T1000 (cell line): Measurements from ENCODE around the gene ZNF496.
"Not testable (repeated sequence)": the region's sequence is repeated elsewhere in the genome, so short reads cannot be mapped to it uniquely, and the experiment has no call there.

Experiments used
- DNase-seq: peaks from one replicate; lab custom pipeline; 2025; ENCODE audit warnings: mixed read lengths; lab: John Stamatoyannopoulos, UW

Gene ZNF496

GRCh38 chr1:247331525-247332214 lies at the start of gene ZNF496:
Gene ZNF496, minus strand, starts transcription at chr1:247331867. Its CDS starts 2,289 bp downstream, at chr1:247329578.
- peak; percentile 63 for DNase-seq

DNA sequence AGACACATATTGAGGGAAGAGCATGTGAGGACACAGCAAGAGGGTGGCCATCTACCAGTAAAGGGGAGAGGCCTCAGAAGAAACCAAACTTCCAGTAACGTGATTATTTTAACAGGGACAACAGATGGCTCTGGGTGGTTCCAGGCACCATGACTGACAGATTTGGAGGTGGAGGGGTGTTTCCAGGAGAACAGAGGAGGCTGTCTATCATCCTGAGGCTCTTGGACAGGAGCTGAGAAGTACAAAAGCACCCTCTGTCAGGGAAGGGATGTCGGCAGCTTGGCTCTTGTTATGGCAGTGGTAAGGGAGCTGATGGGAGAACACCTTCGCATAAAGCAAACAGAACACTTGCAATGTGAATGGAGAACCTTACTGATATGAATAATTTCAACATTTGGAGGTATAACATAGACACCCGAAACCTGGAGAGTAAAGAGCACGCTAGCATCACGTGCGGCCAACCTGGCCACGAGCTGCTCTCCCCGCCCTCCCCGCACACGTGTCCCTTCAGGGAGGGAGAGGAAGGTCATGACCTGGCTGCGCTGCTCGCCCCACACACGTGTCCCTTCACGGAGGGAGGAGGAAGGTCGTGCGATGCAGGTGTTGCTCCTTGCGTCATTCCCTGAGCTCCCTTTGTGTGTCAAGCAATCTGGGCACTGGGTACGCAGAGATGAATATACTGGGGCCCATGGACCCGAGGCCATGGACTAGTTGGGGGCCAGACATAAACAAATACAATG lies 46.8 kb upstream of the ZNF496 start:
- no peak for DNase-seq

DNA sequence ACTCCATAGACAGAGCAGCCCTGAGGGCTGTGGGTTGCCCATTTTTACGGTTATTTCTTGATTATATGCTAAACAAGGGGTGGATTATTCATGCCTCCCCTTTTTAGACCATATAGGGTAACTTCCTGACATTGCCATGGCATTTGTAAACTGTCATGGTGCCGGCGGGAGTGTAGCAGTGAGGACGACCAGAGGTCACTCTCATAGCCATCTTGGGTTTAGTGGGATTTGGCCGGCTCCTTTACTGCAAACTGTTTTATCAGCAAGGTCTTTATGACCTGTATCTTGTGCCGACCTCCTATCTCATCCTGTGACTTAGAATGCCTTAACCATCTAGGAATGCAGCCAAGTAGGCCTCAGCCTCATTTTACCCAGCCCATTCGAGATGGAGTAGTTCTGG lies 46.0 kb upstream of the ZNF496 start:
- DNase-seq, result not testable (repeated sequence)

DNA sequence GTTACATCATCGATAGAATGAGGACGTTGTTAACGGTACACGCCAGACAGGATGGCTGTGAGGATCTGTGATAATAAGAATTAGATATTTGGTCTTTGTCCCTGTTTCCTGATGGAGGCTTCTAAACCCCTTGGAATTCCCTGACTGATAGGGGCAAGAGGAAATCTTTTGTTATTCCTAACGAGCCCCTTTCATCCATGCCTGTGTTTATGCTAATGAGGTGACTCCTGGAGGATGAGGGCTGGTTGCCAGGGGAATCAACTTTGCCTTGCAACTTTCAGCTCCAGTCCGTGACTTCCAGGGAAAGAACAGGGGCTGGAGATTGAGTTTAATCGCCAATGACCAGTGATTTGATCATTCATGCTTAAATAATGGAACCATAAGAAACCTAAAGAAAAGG lies 45.0 kb upstream of the ZNF496 start:
- DNase-seq, result no peak

- DNase-seq, result no peak
These were observed 44.1 kb upstream of the ZNF496 start for GRCh38 chr1:247375747-247376146.

GRCh38 chr1:247374651-247375334 lies 43.1 kb upstream of the ZNF496 start:
- not testable (repeated sequence) for DNase-seq

- no peak for DNase-seq
These were observed 42.1 kb upstream of the ZNF496 start for GRCh38 chr1:247373721-247374141.

DNA sequence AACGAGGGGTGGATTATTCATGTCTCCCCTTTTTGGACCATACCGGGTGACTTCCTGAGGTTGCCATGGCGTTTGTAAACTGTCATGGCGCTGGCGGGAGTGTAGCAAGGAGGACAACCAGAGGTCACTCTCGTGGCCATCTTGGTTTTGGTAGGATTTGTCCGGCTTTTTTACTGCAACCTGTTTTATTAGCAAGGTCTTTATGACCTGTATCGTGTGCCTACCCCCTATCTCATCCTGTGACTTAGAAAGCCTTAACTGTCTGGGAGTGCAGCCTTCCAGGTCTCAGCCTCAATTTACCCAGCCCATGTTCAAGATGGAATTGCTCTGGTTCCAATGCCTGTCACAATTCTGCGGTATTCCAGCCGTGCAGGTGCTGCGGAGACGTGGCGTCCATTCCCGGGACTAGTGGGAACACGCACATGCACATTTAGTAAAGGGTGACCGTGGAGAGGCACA lies 40.2 kb upstream of the ZNF496 start:
- no peak for DNase-seq

- no peak for DNase-seq
These were observed 39.4 kb upstream of the ZNF496 start for GRCh38 chr1:247370786-247371732.

DNA sequence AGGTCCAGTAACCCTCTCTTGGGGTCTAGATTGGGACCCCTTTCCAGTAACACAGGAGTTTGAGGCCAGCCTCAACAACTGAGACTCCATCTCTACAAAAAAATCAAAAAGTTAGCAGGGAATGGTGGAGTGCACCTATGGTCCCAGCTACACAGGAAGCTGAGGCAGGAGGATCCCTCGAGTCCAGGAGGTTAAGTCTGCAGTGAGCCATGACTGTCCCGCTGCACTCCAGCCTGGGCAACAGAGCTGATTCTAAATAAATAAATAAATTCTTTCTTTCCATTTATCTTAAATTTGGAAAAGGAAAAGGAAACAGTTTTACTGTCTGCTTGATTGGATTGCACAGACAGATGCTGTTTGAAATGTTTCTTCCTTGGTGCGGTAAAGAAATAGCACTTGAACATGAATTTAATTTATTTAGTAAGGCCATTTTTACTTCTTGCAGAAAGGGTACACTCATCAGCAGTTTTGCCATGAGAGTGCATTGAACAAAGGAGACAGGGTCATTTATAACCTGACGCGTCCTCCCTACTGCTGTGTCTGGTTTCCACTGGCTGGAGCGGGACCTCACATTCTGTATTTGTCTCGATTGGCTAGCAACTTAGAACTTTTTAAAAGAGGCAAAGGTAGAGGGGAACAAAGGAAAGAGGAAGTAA lies 37.0 kb upstream of the ZNF496 start:
- DNase-seq, result no peak

- no peak for DNase-seq
These were observed 36.2 kb upstream of the ZNF496 start for GRCh38 chr1:247367786-247368422.

DNA sequence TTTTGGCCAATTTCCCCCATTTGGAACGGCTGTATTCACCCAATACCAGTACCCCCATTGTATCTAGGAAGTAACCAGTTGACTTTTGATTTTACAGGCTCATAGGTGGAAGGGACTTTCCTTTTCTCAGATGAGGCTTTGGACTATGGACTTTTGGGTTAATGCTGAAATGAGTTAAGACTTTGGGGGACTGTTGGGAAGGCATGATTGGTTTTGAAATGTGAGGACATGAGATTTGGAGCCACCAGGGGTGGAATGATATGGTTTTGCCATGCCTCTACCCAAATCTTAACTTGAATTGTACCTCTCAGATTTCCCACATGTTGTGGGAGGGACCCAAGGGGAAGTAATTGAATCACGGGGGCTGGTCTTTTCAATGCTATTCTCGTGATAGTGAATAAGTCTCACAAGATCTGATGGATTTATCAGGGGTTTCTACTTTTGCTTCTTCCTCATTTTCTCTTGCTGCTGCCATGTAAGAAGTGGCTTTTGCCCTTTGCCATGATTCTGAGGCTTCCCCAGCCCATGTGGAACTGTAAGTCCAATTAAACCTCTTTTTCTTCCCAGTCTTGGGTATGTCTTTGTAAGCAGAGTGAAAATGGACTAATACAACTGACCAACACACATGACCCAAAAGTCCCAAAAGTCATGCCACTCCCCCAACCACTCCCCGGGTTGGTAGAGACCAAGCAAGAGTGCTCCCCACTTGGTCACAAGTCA lies 35.4 kb upstream of the ZNF496 start:
- DNase-seq, result no peak

DNA sequence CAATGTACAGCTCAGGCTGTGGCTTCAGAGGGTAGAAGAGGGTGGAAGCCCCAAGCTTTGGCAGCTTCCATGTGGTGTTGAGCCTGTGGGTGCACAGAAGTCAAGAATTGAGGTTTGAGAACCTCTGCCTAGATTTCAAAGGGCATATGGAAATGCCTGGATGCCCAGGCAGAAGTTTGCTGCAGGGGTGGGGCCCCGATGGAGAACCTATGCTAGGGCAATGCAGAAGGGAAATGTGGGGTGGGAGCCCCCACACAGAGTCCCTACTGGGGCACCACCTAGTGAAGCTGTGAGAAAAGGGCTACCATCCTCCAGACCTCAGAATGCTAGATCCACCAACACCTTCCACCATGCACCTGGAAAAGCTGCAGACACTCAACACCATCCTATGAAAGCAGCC lies 34.7 kb upstream of the ZNF496 start:
- not testable (repeated sequence) for DNase-seq

DNA sequence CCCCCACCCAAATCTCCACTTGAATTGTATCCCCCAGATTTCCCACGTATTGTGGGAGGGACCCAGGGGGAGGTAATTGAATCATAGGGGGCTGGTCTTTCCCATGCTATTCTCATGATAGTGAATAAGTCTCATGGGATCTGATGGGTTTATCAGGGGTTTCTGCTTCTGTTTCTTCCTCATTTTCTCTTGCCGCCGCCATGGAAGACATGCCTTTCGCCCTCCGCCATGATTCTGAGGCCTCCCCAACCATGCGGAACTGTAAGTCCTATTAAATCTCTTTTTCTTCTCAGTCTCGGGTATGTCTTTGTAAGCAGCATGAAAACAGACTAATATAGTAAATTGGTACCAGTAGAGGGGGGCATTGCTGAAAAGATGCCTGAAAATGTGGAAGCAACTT lies 33.4 kb upstream of the ZNF496 start:
- no peak for DNase-seq

DNA sequence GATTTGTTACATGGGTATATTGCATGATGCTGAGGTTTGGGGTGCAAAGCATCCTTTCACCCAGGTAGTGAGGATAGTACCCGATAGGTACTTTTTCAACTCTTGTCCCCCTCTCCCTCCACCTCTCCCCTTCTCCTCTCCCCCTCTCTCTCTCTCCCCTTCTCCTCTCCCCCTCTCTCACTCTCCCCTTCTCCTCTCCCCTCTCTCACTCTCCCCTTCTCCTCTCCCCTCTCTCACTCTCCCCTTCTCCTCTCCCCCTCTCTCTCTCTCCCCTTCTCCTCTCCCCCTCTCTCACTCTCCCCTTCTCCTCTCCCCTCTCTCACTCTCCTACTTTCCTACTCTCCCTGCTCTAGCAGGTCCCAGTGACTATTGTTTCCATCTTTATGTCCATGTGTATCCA lies 31.3 kb upstream of the ZNF496 start:
- DNase-seq, result not testable (repeated sequence)

GRCh38 chr1:247362153-247362552 lies 30.5 kb upstream of the ZNF496 start:
- no peak for DNase-seq

DNA sequence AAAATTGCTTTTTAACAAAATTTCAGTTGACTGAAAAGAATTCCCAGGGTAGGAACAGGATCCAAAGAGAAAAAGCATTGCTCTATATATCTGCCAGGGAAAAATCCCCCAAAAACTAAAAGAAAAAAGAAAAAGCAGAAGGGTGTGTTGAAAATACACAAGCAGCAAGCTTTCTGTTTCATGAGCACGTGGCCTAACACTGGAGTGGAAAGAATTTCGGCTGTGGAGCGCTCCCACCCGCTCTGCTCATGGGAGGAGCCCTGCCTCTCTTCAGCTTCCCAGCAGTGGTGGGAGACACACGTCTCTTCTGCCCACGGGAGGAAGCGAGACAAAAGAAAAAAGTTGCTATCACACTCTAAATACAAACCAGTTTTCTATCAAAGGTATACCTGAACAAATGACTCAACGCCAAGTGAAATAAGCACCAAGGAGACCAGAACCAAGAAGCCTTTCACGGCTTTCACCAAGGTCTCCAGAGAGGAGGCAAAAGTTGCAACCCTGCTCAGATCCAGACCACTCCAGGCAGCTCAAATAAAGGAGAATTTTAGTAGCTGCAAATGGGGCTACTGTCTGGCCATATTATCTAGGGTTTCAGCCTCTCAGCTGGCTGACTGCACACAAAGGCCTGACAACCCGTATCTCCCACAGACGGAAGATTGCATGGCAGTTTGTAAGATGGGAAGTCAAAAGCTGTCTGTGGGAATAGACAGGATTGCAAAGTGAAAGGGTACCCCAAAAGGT lies 29.5 kb upstream of the ZNF496 start:
- no peak for DNase-seq

GRCh38 chr1:247360116-247360898 lies 28.6 kb upstream of the ZNF496 start:
- no peak for DNase-seq
